GM19035 (cell line): ENCODE data around the gene SLFN14.
"Not testable (repeated sequence)": the region's sequence is repeated elsewhere in the genome, so short reads cannot be mapped to it uniquely, and the experiment has no call there.

Source experiments
- ATAC-seq: cut with Tn5 transposase; IDR thresholded peaks from one replicate; pipeline ENCODE4 v1.9.1; 2021; ENCODE audit not compliant: unreplicated experiment

The SLFN14 gene

DNA sequence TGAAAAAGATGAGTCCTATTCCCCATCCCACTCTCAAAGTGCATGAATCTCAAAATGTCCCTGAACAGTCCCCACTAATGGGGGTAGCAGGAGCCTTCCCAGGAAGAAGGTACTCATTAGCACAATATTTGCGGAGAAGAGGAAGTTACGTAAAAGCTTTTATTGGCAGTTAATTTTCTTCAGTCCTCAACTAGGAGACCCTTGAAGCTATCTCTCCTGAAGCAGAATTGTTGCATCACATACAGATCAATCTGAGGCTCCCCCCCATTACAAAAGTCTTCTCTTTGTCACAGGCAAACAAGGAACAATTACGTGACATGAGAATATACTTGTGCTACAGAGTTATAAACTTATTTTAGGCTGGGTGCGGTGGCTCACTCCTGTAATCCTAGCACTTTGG is 37.3 kb downstream of the SLFN14 start:
- no peak for ATAC-seq

DNA sequence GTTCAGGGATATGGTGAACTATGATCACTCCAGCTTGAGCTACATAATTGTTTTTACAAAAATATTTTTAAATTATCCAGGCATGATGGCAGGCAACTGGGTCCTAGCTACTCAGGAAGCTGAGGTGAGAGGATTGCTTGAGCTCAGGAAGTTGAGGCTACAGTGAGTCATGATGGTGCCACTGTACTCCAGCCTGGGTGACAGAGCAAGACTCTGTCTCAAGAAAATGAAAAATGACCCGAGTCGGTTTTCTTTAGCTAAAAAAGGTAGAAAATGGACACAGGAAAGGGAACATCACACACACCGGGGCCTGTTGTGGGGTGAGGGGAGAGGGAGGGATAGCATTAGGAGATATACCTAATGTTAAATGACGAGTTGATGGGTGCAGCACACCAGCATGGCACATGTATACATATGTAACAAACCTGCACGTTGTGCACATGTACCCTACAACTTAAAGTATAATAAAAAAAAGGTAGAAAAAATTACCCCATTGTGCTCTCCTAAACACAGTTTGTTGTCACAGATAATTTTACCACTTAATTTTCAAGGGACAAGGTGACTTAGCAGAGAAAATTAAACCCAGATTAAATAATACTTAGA is 38.9 kb downstream of the SLFN14 start:
- not testable (repeated sequence) for ATAC-seq

DNA sequence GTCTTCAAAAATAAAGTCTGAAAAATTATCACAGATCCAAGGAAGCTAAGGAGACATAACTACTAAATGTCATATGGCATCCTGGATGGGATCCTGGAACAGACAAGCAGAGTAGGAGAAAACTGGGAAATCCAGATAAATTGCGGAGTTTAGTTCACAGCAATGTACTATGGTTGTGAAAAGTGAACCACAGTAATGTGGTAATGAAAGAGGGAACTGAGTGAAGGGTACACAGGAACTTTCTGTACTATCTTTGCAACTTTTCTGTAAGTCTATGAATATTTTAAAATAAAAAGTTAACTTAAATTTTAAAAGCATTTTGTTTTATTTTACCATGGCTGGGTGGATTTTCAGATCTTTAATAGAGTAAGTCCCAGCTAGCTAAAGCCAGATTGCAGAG is 39.5 kb downstream of the SLFN14 start:
- no peak for ATAC-seq

DNA sequence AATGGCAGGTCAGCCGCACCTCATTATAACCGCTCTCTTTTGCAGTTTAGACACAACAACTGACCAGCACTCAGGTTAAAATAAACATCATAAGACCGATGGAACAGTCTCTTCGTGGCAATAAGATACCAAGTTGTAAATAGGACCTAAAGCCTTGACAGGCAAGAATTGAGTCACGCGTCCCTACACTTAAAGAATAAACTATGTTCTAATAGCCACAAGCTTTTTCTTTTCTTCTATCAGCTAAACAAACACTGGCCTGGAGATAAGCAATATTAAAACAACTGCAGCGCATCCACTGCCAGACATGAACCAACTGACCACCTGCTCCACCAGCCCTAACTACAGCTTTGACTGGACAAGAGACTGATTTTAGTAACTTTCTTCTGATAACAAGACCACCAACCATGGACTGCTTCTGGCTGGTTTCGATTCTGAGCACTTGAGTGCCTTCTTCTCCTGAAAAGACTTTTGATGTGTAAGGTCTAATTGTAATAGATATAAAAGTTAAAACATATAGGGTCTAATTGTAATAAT is 40.6 kb downstream of the SLFN14 start:
- no peak for ATAC-seq

DNA sequence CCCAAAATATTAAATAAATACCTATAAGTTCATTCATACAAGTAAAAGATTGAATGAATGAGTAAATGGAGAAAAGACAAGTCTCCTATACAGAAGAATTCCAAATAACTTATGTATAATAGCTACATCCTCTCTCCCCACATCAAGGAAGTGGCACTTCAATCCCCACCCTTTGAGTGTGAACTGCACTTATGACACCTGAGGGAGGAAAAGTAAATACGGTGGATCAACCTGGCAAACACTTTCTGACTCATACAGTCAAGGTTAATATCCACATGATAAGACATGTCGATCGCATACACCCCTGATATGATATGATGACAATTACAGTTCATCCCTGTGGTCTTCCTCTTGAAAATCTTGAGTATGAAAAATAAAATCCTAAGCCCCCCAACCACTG is 41.2 kb downstream of the SLFN14 start:
- ATAC-seq: no peak

DNA sequence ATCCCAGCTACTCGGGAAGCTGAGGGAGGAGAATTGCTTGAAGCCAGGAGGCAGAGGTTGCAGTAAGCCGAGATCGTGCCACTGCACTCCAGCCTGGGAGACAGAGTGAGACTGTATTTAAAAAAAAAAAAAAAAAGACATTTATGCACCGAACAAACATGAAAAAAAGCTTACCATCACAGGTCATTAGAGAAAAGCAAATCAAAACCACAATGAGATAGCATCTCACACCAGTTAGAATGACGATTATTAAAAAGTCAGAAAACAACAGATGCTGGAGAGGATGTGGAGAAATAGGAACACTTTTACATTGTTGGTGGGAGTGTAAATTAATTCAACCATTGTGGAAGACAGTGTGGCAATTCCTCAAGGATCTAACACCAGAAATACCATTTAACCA is 42.2 kb downstream of the SLFN14 start:
- ATAC-seq: not testable (repeated sequence)

DNA sequence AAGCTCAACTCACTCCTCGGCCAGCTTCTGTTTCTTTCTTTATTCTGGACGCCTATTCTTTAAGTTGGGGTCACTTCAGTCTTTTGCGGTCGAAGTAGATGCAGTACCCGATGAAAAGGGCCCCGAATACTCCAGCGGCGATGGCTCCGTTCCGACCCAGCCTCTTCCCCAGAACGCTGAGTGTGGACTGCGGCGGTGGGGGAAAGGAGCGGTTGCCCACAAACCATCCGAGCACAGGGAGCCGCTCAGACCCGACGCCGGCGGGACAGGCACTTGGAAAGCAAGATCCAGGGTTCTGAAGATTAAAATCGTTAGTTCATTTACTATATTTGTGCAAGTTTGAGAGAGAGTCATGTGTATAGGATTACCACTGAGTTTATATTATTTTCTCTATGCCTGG is 45.6 kb downstream of the SLFN14 start:
- no peak for ATAC-seq

DNA sequence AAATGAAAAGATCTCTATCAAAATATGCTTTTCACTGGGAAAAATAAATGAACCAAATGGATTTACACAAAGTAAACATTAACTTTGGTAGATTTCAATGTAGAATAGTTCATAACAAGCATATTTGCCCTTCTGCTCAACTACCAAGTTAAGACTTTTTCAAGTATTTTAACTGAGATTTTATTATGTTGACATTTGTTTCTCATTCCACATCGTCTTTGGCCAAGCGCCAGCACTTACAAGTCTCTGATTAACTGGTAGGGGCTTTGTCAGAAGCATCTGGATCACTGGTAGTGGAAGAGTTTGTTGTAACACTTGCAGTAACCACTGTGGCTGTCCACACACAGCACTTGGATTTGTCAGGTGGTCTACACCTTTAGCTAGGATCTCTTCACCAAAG is 46.1 kb downstream of the SLFN14 start:
- no peak for ATAC-seq
